ENCODE measurements around the gene TFB1M.

- TF ChIP-seq CTCF (IDR thresholded peaks at IDR 0.05; ENCODE audit: low read length): no peak
- TF ChIP-seq EZH2 (IDR thresholded peaks at IDR 0.05; ENCODE audit: borderline replicate concordance, low read length): no peak
These were observed 3.2 kb downstream of the TFB1M start for GRCh38 chr6:155311086-155311485.

All from OCI-LY1 (cell line).